ENCODE data around the gene POLR2L. TPM values are rescaled to one million over a fixed set of nuclear protein-coding genes. Genes with fewer than 3 reads are reported as not detected.
A peak's percentile ranks its signal among the peaks of the same experiment; 100 is the strongest.

Gene POLR2L
- total and polyA plus RNA-seq, 2 of the 13 experiments (the other 11 are each of a cell fraction or from before 2014, with no cell fraction given), result 104 to 114 TPM

DNA sequence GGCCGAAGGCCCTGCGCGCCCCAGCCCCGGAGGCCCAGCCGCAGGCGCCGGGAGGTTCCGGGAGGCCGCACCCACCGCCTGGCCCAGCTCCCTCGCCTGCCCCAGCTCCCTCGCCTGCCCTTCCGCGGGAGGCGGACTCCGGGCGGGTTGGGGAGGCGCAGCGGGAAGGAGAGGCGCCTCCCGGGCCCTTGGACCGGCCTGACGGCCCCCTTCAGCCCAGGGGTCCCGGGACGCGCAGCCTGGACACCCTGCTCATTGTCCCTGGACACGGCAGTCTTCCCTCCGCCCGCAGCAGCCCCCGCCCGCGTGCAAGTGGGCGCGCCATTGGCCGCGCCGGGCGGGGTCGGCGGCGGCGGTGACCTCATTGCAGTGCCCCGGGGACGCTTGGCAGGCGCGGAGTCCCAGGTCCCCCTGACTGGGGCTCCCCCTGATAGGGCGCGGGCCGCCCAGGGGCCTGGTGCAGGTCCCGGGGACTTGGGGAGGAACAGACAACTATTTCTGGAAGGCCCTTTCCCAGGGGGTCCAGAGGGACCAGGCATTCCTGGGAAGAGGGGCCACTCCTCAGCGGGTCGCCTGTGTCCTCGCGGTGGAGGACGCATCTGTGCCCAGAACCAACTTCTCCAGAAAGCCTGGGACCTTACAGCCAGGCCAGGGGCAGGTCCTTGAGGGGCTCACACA lies 9.1 kb downstream of the POLR2L start (continued):
- TF ChIP-seq, protein P1, sequence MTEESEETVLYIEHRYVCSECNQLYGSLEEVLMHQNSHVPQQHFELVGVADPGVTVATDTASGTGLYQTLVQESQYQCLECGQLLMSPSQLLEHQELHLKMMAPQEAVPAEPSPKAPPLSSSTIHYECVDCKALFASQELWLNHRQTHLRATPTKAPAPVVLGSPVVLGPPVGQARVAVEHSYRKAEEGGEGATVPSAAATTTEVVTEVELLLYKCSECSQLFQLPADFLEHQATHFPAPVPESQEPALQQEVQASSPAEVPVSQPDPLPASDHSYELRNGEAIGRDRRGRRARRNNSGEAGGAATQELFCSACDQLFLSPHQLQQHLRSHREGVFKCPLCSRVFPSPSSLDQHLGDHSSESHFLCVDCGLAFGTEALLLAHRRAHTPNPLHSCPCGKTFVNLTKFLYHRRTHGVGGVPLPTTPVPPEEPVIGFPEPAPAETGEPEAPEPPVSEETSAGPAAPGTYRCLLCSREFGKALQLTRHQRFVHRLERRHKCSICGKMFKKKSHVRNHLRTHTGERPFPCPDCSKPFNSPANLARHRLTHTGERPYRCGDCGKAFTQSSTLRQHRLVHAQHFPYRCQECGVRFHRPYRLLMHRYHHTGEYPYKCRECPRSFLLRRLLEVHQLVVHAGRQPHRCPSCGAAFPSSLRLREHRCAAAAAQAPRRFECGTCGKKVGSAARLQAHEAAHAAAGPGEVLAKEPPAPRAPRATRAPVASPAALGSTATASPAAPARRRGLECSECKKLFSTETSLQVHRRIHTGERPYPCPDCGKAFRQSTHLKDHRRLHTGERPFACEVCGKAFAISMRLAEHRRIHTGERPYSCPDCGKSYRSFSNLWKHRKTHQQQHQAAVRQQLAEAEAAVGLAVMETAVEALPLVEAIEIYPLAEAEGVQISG (CRISPR knock-in tag; IDR thresholded peaks at IDR 0.05), result 0 out of 2 replicates have a peak, but pooled peaks have one; percentile 17
- no peak for TF ChIP-seq ARHGAP35 (CRISPR knock-in tag; IDR thresholded peaks at IDR 0.05; ENCODE audit: borderline replicate concordance)
- no peak for TF ChIP-seq ZNF766 (CRISPR knock-in tag; IDR thresholded peaks at IDR 0.05; ENCODE audit: borderline replicate concordance)
- TF ChIP-seq ZNF530 (CRISPR knock-in tag; IDR thresholded peaks at IDR 0.05; ENCODE audit: low read depth), result no peak
- no peak for TF ChIP-seq ZNF136 (CRISPR knock-in tag; IDR thresholded peaks at IDR 0.05; ENCODE audit: low read depth)
- TF ChIP-seq ZMAT3 (CRISPR knock-in tag; conservative IDR thresholded peaks at IDR 0.05), result peak; percentile 45; the same call in 1 of the 2 replicates
- TF ChIP-seq, protein P2, sequence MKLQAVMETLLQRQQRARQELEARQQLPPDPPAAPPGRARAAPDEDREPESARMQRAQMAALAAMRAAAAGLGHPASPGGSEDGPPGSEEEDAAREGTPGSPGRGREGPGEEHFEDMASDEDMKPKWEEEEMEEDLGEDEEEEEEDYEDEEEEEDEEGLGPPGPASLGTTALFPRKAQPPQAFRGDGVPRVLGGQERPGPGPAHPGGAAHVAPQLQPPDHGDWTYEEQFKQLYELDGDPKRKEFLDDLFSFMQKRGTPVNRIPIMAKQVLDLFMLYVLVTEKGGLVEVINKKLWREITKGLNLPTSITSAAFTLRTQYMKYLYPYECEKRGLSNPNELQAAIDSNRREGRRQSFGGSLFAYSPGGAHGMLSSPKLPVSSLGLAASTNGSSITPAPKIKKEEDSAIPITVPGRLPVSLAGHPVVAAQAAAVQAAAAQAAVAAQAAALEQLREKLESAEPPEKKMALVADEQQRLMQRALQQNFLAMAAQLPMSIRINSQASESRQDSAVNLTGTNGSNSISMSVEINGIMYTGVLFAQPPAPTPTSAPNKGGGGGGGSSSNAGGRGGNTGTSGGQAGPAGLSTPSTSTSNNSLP (IDR thresholded peaks at IDR 0.05; ENCODE audit: low read depth, low read length), result no peak
- TF ChIP-seq, protein P3, sequence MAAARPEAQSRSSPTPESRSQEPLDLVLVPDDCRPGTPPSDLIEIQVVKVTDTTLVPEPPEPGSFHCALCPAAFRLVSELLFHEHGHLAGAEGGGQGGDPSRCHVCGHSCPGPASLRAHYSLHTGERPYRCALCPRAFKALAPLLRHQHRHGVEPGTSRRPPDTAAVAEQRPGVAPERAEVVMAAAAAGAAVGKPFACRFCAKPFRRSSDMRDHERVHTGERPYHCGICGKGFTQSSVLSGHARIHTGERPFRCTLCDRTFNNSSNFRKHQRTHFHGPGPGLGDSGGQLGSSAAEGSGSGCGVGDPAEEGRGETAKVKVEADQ (CRISPR knock-in tag; IDR thresholded peaks at IDR 0.05; ENCODE audit: borderline replicate concordance), result no peak
- TF ChIP-seq, protein P4, sequence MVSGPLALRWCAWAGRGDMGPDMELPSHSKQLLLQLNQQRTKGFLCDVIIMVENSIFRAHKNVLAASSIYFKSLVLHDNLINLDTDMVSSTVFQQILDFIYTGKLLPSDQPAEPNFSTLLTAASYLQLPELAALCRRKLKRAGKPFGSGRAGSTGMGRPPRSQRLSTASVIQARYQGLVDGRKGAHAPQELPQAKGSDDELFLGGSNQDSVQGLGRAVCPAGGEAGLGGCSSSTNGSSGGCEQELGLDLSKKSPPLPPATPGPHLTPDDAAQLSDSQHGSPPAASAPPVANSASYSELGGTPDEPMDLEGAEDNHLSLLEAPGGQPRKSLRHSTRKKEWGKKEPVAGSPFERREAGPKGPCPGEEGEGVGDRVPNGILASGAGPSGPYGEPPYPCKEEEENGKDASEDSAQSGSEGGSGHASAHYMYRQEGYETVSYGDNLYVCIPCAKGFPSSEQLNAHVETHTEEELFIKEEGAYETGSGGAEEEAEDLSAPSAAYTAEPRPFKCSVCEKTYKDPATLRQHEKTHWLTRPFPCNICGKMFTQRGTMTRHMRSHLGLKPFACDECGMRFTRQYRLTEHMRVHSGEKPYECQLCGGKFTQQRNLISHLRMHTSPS (CRISPR knock-in tag; IDR thresholded peaks at IDR 0.05; ENCODE audit: low read depth), result no peak
- TF ChIP-seq, protein P5, sequence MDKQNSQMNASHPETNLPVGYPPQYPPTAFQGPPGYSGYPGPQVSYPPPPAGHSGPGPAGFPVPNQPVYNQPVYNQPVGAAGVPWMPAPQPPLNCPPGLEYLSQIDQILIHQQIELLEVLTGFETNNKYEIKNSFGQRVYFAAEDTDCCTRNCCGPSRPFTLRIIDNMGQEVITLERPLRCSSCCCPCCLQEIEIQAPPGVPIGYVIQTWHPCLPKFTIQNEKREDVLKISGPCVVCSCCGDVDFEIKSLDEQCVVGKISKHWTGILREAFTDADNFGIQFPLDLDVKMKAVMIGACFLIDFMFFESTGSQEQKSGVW (CRISPR knock-in tag; IDR thresholded peaks at IDR 0.05; ENCODE audit: borderline replicate concordance), result no peak
- TF ChIP-seq SP2 (CRISPR knock-in tag; IDR thresholded peaks at IDR 0.05), result no peak
- TF ChIP-seq, protein P6, sequence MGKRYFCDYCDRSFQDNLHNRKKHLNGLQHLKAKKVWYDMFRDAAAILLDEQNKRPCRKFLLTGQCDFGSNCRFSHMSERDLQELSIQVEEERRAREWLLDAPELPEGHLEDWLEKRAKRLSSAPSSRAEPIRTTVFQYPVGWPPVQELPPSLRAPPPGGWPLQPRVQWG (CRISPR knock-in tag; IDR thresholded peaks at IDR 0.05; ENCODE audit: borderline replicate concordance, low read depth), result no peak
- TF ChIP-seq, protein P7, sequence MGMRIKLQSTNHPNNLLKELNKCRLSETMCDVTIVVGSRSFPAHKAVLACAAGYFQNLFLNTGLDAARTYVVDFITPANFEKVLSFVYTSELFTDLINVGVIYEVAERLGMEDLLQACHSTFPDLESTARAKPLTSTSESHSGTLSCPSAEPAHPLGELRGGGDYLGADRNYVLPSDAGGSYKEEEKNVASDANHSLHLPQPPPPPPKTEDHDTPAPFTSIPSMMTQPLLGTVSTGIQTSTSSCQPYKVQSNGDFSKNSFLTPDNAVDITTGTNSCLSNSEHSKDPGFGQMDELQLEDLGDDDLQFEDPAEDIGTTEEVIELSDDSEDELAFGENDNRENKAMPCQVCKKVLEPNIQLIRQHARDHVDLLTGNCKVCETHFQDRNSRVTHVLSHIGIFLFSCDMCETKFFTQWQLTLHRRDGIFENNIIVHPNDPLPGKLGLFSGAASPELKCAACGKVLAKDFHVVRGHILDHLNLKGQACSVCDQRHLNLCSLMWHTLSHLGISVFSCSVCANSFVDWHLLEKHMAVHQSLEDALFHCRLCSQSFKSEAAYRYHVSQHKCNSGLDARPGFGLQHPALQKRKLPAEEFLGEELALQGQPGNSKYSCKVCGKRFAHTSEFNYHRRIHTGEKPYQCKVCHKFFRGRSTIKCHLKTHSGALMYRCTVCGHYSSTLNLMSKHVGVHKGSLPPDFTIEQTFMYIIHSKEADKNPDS (CRISPR knock-in tag; IDR thresholded peaks at IDR 0.05), result no peak
- TF ChIP-seq FOSL1 (CRISPR knock-in tag; IDR thresholded peaks at IDR 0.05; ENCODE audit: borderline replicate concordance), result no peak
- TF ChIP-seq SMC3 (IDR thresholded peaks at IDR 0.05; ENCODE audit: low read length), result no peak
- no peak for TF ChIP-seq ATM (IDR thresholded peaks at IDR 0.05; ENCODE audit: borderline replicate concordance)
- no peak for TF ChIP-seq NBN (conservative IDR thresholded peaks at IDR 0.05)
- no peak for TF ChIP-seq SUZ12 (IDR thresholded peaks at IDR 0.05; ENCODE audit: low read depth, low read length)
